Dermis microvascular lymphatic vessel endothelial cell (primary cell): ENCODE measurements around the gene RAB41. TPM values are rescaled to one million over a fixed set of nuclear protein-coding genes. Genes with fewer than 3 reads are reported as not detected.
"Not testable (repeated sequence)": the region's sequence is repeated elsewhere in the genome, so short reads cannot be mapped to it uniquely, and the experiment has no call there.

Source experiments
- DNase-seq, 2 donors: peaks; one replicate each; pipeline versions ENCODE4 v3.0.0 to v3.0.0-alpha.2; 2010; ENCODE audit warnings: low read depth in 2 of 2
- total RNA-seq: library from RNA; depleted of rRNA; stranded (reverse); fragments of >200 nt; gene quantifications from 2 replicates; pipeline ENCODE4 v1.2.1, GENCODE V29; 2014

Gene RAB41
- total RNA-seq, result not detected in 2 replicates

DNA sequence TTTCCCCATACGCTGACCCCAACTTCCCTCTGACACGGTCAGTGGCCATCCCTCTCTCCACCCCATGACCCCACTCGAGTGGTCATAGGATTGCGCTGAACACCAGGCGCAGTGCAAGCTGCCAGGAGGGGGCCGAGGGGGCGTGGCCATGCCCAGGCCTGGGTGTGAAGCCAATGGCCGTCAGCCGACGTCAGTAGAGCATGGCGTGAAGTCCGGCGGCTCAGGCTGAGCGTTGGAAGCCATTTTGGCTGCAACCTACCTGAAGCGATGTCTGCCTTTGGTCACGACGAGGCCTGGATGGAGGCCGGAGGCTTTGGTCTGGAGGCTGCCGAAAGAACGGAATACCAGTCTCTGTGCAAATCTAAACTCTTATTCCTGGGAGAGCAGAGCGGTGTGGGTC, at the start of gene RAB41:
Gene RAB41 (plus strand): TSS at position 222 of the 400 bp plus-strand sequence. CDS start 46 bp downstream, at position 268.
- DNase-seq, result no peak

DNA sequence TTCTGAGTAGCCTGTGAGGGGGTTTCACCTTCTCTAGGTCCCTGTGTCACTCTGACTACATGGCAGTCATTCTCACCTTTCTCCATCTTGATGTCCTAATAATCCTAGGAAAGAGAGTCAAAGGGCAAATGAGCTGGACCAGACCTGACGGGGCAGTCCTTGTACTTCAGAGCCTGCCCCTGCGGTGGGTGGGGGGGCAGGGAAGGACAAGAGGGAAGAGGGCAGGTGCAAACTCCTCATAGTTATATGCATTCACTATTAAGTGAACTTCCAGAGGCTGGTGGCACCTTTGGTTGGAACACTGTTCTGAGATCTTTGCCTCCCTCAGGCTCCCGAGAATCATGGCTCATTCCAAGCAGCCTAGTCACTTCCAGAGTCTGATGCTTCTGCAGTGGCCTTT, 47.6 kb upstream of the RAB41 start, which contains the start of gene AWAT1:
Gene AWAT1 (plus strand): TSS at position 301 of the 400 bp plus-strand sequence. CDS start 41 bp downstream, at position 342.
- no peak for DNase-seq

DNA sequence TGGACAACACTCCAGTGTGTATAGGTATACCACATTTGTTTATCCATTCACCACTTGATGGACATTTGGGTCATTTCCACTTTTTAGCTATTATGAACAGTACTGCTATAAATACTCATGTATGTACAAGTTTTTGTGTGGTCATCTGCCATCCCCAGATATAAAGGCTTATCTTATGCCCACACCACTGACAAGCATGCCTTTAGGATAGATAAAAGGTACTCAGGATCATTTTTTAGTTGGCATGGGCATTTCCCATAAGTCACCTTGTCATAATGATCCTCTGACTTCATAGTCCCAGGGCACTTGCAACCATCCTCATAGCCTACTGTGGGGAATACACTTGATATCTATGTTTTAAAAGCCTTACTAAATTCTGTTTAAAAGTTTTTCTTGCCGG, 41.2 kb upstream of the RAB41 start:
- DNase-seq, result no peak

DNA sequence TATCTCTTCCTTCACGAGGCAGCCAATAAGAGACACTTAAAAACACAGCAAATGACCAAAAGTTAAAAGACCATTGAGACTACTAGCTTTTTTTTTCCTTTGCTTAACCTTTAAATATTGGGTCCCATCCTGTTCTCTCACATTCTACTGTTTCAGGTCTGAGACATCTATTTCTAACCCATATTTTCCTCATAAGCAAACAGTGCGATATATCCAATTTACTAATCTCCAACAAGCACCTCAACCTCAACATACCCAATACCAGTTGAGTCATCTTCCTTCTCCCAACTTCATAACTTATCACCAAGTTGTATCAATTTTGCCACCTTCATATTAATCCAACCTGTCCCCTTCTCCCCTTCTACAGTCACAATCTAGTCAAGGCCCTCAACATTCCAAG, 40.5 kb upstream of the RAB41 start:
- DNase-seq, result no peak

DNA sequence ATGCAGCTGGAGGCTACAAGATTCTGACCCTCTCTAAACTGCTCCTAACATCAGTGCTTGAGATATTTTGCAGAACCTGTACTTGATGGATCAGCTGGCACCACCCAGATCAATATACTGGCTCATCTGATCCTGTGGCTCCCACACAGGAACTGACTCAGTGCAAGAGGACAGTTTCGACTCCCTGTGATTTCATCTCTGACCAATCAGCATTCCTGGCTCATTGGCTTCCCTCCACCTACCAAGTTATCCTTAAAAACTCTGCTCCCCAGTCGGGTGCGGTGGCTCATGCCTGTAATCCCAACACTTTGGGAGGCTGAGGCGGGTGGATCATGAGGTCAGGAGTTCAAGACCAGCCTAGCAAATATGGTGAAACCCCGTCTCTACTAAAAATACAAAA, 38.4 kb upstream of the RAB41 start:
- not testable (repeated sequence) for DNase-seq

DNA sequence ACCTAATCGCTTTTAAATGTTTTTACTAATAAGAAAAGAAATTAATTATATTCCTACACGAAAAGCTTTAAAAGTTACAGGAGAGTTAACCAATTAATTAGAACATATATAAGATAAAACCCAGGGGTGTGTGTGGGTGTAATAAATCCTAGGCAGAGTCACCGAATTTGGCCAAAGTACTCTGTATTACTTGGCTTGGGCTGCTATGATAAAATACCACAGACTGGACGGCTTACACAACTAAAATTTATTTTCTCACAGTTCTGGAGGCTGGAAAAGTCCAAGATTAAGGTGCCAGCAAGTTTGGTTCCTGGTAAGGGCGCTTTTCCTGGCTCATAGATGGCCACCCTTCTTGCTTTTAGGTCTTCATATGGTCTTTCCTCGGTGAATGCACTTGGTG, 37.1 kb upstream of the RAB41 start:
- no peak for DNase-seq

DNA sequence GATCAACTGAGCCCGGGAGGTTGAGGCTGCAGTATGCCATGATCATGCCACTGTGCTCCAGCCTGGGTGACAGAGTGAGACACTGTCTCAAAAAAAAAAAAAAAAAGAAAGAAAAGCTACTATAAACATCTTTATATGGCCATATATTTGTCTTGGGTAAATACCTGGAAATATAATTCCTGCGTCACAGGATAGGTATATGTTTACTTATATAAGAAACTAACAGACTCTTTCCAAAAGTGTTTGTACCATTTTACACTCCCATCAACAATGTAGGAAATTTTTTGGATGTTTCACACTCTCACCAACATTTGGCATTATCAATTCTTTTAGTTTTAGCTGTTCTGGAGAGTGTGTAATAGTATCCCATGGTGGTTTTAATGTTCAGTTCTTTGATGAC, 34.7 kb upstream of the RAB41 start:
- DNase-seq, result no peak

DNA sequence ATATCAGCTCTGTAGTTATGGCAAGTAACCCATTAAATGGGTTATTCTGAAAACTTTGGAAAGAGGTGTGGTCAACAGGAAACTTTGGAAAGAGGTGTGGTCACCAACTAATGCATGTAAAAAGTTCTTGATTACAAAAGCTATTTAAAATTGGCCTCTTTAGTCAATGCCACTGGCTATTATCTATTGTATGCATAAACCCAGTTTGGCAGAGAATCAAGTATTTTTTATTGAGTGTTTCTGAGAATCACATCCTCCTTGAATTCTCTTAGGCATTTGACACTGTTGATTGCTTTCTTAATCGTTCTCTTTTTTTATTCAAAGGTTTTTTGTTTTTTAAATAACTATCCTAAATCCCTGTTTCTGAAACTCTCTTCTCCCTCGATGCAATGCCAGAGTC, 29.5 kb upstream of the RAB41 start:
- no peak for DNase-seq

DNA sequence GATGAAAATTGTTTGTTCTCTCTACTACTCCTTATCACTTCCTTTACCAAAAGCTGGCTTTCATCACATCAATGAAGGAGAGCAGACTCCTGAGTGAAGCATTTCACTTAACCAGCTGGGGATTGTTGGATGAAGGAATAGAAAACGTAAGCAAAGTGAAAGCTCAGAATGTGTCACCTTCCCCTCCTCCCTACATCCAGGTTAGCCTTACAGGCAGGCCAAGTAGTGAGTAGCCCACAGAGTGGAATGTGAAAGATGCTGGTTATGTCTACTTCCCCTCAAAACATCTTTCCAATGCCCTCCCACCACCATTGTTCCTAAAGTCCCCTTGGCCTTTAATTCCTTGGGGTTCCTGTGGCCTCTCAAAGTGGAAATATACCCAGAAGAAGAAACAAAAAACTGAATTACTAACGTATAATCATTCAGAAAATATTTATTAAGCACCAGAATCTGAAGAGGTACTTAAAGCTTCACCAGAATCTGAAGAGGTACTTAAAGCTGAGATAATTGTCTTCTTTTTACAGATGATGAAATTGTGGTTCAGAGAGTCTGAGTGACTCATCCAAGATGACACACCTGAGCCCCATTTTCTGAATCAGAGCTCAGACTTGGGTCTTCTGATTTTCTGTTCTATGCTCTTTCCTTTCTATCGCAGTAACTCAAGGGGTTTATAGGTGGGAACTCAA, 28.5 kb upstream of the RAB41 start:
- DNase-seq, result no peak

DNA sequence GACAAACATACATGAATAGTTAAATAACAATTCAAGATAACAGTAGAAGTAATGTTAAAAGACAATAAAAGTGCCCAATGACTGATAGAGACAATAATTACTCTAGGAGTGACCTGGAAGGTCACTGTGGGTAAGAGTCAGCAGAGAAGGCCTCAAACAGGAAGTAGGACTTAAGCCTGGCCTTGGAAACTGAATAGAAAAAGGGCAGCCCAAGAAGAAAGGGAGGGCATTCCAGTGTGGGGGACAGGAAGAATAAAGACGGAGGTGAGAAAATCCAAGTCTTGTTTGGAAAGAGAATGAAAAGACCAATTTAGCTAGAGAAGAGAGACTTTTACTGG, 27.9 kb upstream of the RAB41 start:
- DNase-seq, result no peak

DNA sequence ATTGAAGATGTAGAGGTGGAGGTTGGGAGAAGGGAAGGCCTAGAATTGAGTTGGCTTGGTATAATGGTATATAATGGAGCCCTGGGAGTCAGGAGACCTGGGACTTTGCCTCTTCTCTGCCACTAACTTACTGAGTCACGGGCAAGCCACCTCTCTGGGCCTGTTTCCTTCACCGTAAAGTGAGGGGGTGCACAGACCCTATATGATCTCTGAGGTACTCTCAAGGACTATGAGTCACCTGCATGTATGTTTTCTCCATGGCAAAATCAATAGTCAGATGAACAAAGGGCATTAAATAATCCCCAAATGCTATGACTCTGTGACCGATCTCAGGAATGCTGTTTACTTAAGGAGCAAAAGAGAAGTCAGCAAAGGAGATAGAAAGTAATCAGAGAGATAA, 27.1 kb upstream of the RAB41 start:
- DNase-seq, result no peak

DNA sequence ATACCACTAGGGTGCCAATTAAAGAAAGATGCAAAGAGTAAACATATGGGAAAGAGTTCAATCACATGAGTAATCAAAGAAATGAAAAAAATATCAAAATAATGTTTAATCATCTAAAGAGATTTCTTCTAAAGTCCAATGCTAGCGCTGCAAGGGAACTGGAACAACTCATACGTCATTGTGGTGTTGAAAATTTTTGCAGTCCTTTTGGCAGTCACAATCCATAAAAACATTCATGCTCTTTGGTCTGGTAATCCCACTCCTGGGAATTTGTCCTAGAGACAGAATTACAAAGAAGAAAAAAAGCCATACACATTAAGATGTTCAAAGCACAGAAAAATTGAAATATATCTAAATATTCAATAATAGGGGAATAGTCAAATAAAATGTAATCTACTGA, 26.5 kb upstream of the RAB41 start:
- no peak for DNase-seq

DNA sequence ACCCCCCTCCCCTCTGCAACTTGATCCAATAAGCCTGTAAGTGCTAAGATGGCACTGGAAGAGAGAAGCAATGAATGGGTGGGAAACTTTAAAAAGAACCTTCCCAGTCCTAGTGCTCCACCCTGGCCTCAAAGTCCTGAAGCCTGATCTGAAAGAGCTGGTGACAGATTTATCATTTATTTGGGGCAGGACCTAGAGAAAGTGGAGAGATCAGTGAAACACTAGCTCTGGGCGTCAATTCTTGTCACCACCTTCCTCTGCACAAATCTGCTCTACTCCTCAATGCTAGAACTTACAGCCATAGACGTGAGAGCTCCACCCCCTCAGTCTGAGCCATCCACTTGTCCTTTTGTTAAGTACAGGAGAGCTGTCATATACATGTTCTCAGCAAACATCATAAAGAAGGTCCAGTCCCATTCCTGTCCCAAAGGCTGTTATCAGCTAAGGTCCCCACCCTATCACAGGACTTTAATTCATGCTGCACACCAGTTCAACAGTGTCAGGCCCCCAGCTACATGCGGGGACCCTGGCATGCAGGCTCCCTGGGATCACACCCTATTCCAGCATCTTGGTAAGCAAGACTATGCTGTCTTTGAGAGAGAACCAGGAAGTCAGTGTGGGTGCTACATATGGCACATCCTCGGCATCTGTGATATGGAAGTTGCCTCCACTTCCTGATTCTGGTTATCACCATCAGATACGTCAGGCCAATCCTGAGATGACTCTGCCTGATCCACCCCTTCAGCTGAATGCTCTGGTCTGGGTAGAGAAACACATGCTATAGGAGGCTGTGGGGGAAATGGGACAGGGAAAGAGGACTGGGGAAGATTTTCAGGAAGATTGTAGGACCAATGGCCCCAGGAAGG, 24.3 kb upstream of the RAB41 start:
- no peak for DNase-seq

DNA sequence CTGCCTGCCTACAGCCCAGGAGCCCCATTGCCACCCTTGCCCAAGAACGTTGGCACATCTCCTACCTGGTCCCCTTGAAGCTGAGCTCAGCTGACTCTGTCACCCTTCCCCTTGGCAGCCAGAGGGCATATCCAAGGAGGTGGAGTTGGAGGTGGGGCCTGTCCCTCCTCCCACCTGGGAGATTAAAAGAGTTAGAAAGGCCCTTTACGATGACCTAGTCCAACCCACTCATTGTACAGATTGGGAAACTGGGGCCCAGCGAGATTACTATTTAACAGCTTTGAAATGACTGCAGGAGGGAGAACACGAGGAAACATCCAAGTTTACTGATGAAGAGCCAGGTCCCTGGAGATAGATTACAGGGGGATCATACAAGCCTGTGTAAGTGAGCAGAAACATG, 21.9 kb upstream of the RAB41 start, which contains the start of gene P2RY4:
Gene P2RY4 (minus strand): TSS at position 101 of the 400 bp plus-strand sequence. CDS start 580 bp downstream, outside the sequence.
- DNase-seq, result no peak

DNA sequence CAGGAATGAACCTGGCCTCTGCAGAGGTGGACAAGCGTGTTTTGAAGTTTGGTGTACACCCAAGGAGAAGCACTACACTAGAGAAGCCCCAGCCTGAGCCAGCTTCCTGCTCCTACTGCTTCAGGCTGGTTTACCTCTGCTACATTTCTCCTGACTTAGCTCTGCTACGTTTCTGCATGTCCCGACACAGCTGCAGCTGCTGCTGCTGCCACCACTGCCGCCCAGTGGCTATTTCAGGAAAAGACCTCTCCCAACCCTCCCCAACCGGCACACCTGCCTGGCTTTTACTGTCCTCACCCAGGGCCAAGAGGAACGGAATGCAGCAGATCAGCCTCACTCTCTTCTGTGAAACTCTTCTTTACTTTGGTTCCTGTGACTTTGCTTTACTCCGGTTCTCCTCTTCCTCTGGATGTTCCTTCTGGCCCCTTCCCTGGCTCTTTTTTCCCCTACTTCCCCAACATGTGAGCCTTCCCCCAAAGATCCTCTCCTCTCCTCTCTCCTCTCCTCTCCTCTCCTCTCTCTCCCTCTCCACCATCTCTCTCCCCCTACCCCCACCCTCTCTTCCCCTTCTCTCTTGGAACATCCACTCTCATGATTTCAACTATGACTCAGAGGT, 18.9 kb upstream of the RAB41 start:
- DNase-seq, result peak in 1 of 2 donors; percentile 25

DNA sequence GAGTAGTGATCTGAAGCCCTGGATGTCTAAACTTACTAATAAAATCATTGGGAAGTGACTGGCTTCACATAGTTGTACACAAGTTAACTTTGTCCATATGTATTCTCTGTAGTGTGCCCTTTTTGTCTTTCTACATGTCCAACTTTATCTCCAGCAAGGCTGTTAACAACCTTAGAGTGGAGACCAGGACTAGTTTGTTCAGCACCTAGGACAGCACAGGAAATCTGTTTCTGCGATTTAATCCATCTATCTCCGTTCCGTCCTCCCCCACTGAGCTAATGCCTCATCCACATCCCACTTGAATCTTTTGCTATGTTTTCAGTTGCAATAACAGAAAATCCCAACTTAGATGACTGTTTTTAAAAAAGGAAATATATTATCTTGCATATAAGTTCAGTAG, 17.2 kb upstream of the RAB41 start:
- peak in 1 of 2 donors; percentile 3 for DNase-seq

DNA sequence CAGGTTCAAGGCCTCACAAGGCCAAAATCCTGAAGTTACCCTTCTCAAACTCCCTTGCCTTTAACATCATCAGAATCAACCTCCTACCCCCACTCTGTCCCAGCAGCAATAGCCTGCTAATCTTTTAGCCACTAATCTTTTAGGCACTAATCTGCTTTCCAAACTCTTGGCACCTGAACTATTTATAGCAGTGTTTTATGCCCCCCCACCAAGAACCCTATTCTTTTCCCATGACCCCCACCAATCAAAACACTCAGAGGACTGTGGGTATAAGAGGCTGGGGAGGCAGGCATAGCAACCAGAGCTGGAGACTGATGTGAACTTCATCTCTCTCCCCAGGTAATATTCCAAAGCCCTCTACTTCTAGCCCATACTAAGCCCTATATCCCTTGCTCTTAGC, 13.9 kb upstream of the RAB41 start, which contains the start of gene ARR3:
Gene ARR3 (plus strand): TSS at position 301 of the 400 bp plus-strand sequence. CDS start 1,052 bp downstream, outside the sequence.
- DNase-seq, result no peak

DNA sequence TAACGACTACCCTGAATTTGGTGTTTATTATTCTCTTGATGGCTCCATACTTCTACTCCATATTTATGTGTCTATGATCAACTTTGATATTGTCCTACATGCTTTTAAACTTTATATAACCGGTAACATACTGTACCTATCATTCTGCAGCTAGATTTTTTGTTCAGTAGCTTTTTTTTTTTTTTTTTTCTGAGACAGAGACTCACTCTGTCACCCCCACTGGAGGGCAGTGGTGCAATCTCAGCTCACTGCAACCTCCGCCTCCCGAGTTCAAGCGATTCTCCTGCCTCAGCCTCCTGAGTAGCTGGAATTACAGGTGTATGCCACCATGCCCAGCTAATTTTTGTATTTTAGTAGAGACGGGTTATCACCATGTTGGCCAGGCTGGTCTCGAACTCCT, 7.9 kb upstream of the RAB41 start:
- not testable (repeated sequence) for DNase-seq

DNA sequence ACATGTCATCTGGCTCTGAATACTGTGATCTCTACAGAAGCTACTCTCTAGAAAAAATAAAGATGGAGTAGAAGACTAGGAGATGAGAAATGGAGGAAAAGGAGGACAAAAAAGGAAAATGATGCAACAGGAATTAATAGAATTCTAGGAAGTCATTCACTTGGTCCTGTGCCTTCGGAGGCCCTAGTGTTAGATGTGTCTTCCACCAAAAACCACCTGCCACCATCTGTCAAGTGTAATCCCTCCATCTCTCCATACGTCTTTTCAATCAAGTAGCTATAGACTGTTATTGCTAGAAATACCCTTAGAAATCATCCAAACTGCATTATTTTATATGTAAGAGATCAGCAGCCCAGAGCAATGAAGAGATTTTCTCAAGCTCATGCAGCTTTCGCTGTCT, 2.9 kb upstream of the RAB41 start:
- DNase-seq, result no peak

DNA sequence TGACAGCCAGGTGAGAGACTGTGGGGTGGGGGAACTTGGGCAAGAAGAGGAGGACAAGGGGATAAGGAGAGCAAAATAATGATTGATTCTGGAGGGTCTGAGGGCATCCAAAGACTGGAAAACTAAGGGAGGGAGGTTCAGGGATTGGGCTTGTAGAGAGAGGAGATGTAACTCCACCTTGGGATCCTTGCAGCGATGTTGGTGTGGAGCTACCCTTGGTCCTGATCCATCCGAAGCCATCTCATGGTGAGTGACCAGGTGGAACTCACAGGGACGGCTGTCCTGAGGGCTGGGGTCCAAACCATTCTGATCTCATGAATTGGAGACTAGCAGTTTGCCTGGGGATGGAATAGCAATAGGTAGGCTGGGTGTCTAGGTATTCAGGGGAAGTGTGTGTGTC, 1.4 kb upstream of the RAB41 start:
- no peak for DNase-seq

DNA sequence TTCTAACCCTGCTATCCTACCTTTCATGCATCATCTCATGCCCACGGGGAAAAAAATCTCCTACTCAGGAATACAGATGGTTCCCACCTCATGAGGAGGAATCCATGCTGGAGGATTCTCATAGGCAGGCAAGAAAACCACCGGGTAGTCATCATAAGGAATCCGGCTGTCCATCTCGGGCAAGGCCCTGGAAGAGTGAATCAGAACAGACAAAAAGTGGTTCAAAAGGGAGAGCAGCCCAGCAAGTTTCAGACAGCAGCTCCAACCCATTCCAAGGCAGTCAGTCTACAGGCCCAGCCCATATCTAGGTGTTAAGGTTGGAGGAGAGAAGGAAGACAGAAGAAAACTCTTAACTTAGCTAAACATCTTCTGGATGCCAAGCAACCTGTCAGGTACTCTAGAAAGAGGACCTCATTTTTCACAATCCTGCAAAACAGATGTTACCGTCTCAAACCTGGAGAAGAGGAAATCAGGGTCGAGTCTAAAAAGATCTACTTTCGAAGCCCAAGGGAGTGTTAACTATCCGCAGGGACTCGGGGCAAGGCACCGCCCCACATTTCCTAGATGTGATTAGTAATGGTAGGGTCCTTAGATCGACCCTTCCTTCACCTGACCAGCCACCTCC, 7.3 kb downstream of the RAB41 start:
- DNase-seq, result peak in 1 of 2 donors; percentile 0
